Measurements from ENCODE around the gene ASAP2.

The ASAP2 gene

DNA sequence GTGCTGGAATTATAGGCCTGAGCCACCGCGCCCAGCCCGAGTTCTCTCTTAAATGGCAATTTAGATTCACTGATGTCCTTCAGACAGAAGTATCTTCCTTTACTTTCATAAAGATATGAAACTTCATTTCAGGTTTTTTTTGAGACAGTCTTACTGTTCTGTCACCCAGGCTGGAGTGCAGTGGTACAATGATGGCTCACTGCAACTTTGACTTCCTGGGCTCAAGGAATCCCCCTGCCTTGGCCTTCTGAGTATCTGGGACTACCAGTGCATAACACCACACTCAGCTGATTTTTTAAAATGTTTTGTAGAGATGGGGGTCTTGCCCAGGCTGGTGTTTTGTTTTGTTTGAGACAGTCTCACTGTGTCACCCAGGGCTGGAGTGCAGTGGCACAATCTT, 203.5 kb downstream of the ASAP2 start:
- DNase-seq = no peak

DNA sequence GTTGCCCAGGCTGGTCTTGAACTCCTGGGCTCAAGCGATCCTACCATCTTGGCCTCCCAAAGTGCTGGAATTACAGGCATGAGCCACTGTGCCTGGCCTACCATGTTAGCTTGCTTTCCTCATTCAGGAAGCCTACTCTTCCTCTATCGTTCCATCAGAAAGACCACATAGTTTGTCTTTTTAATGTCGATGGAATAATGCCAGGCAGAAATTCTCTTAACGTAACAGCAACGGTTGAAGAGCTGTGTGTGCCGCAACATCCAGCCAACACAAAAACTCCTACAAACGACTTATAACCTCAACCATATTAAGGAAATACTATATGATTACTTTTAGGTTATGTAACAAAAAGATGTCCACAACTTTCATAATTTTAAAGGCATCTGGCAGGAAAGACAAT, 206.2 kb downstream of the ASAP2 start:
- no peak for DNase-seq

GRCh38 chr2:9415516-9416169, 209.0 kb downstream of the ASAP2 start:
- no peak for DNase-seq

DNA sequence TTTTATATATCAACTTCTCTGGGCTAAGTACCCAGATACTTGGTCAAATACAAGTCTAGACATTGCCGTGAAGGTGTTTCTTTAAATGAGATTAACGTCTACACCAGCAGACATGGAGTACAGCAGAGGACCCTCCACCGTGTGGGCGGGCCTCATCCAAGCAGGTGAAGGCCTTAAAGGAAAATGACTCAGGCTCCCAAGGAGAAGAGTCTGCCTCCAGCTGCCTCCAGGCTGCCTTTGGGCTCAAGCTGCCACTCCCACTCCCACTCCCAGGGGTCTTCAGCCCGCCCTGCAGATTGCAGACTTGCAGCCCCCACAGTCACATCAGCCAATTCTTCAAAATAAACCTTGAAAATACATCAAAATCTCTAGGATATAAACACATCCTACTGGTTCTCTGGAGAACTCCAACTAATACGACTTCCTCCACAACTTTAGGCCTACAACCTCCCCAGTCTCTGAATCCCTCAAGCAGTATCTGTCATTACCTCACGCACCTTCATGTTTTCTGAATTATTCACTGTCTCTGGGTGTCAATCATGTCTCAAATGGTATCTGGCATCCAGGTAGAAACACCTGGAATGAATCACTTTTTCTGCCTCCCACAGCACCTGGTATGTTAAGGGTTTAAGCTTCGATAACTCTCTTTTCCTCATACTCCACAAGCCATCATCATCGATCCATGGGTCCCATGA, 209.8 kb downstream of the ASAP2 start:
- DNase-seq = no peak

- DNase-seq = no peak
Observed at GRCh38 chr2:9416962-9417316, 210.3 kb downstream of the ASAP2 start.

GRCh38 chr2:9417725-9418124, 211.1 kb downstream of the ASAP2 start:
- peak; percentile 56 for DNase-seq

DNA sequence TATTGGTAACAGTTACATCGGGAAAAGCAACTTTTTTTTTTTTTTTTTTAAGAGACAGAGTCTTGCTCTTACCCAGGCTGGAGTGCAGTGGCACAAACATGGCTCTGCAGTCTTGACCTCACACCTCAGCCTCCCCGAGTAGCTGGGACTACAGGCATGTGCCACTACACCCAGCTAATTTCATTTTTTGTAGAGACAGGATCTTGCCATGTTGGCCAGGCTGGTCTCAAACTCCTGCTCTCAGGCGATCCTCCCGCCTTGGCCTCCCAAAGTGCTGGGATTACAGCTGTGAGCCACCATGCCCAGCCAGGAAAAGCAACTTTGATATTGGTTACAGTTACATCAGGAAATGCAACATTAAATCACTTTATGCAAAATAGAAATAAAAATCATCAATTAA, 212.1 kb downstream of the ASAP2 start:
- no peak for DNase-seq

DNA sequence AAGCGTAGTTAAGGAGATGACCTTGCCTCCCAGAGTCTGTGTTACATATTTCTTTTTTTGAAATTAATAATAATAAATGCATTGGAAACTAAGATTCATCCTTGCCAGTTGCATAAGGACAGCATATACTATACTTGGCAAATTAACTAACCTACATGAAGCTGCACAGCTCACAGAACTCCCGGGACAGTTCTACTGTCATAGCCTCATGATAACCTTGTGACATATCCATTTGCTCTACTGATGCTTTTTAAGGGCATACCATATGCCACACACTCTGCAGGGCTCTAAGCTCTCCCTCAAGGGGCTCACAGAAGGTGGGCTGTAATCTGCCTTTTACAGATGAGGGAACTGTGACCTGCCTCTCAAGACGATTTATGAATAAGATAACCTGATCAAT, 212.9 kb downstream of the ASAP2 start:
- no peak for DNase-seq

- no peak for DNase-seq
Observed at GRCh38 chr2:9420495-9420894, 213.9 kb downstream of the ASAP2 start.

DNA sequence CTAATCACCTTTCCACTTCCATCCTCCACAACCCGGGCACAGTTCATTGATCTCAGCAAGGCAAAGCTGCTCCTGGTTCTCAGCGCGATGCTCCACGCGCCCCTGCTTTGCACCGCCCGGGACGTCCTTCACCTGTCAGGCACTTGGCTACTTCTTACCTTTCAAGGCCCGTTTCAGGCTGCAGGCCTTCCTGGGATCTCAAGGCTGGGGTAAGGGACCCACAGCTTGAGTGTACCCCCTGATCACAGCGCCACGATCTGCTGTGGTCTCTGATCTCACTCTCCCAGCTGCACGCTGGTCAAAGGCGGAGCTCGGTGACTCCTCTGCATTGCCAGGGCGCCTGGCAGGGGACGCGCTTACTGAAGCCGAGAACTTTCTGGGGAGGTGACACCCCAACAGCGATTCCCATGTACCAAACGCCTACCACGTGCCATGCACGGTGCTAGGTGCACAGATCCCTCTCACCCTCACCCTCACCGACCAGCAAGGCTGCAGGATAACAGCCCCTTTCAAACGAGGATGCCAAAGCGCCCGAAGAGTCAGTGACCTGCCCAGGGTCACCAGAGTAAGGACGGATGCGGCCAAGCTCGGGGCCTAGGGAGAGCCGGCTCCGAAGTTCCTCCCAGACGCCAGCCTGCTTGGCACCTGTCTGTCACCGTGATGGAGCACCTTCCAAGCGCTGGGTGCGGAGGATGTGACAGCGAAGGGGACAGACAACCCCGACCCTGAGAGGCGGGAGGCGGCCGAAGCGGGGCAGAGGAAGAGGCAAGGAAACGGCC, 215.9 kb downstream of the ASAP2 start:
- DNase-seq = no peak

DNA sequence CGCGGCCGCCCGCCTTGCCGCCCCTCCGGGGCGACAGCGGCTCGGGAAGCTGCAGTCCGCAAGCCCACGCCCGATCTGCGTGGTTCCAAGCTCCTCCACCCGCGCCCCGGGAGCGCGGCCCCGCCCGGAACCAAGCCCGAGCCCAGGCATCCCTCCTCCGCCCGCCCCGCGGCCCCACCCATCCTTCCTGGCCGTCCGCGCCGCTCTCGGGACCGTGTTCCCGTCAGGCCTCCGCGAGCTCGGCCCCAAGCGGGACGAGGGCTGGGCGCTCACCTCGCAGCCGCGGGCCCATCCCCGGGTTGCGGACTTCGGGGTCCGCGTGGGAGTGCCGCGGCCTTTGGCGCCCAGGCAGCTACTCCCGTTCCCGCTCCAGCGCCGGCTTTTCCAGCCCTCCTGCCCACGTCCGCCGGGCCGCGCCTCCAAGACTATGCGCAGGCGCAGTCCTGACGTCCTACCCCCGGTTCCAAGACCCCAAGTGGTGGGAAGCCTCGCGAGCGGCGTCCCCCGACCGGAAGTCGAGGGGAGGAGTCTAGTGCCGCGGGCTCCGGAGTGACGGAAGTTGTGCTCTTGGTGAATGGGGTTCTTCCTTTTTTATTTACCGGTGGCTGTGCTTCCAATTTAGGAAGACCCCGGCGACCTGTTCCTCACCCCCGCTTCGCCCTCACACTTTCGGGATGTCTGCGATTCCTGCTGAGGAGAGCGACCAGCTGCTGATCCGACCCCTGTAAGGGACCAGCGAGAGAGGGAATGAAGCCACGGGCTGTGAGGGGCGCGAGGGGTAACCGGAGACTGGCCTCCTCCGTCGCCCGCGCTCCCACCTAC, 216.7 kb downstream of the ASAP2 start, which contains the start of the genes CPSF3 and ITGB1BP1:
TSS of gene CPSF3 (plus strand) at position 555 of the 822 bp plus-strand sequence. CDS start at position 675, 120 bp downstream.
TSS of gene ITGB1BP1 (minus strand) at position 429 of the 822 bp plus-strand sequence. CDS start 4,831 bp downstream, outside the sequence.
- peak; percentile 97 for DNase-seq

DNA sequence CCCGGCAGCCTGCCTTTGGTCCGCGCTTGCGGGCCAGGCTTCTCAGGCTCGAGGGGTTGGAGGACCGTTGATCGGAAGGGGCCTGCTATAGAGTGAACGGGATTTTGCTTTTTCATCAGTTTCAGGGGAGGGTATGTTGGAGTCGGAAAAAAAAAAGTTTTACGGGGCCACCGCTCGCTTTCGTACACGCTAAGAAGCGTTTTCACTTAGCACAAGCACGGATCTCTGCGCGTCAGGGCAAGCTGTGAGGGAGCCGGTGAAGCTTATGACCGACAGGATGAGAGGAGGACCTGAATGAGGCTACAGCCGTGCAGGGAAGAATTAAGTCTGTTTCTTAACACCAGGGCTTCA, 217.3 kb downstream of the ASAP2 start:
- no peak for DNase-seq

DNA sequence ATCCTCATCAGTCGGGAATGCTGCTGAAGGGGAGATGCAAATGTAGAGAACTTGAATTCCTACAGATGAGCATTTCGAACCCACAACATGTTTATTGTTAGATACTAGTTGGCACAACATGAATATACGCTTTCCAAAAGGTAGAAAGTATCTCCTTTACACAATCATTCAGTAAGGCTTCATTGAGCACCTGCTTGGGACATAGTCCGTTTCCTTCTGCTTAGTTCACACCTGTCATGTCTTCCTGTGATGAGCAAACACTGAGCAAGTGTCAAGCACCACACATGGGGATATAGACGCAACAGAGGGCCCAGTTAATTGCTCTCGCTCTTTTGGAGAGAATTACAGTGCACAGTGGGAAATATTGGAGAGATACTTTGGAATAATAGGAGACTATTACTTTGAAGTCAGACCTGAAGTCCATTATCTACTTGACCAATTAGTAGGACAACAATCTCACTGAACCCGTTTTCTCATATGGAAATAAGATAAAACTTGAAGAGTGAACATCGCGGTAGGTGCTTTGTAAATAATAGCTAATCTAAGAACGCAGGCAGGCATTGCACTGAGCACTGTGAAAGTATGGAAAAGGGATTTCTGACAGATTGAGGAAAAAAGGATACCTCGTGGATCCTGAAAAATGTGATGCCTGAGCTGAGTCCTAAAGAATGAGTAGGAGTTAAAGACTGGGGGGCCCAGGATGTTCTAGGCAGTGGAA, 218.0 kb downstream of the ASAP2 start:
- no peak for DNase-seq

DNA sequence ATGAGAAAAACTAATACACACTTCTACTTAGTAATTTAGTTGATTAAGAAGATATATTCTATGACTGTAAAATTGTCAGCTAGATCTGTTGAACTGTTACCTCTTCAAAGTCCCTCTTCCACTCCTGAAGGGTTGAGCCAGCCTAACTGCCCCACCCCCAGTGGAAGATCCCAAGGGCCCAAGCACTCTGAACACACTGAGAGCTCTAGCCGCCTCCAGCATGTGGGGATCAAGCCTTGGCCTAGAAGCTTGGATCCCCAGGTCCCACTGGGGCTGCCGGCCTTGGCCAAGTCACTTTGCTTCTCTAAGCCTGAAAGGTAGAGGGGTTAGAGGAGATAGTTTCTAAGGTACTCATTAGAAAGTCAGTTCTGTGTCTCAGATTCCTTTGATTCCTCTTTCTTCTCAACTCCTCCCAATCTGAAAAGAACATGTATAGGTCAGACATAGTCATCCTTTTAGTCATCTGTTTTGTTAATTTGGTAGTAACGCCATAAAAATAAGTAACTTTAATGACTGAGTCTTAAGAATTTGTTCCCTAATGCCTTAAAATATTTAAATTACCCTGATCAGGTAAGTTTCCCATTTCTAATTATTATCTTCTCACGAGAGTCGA, 222.5 kb downstream of the ASAP2 start:
- DNase-seq = no peak

DNA sequence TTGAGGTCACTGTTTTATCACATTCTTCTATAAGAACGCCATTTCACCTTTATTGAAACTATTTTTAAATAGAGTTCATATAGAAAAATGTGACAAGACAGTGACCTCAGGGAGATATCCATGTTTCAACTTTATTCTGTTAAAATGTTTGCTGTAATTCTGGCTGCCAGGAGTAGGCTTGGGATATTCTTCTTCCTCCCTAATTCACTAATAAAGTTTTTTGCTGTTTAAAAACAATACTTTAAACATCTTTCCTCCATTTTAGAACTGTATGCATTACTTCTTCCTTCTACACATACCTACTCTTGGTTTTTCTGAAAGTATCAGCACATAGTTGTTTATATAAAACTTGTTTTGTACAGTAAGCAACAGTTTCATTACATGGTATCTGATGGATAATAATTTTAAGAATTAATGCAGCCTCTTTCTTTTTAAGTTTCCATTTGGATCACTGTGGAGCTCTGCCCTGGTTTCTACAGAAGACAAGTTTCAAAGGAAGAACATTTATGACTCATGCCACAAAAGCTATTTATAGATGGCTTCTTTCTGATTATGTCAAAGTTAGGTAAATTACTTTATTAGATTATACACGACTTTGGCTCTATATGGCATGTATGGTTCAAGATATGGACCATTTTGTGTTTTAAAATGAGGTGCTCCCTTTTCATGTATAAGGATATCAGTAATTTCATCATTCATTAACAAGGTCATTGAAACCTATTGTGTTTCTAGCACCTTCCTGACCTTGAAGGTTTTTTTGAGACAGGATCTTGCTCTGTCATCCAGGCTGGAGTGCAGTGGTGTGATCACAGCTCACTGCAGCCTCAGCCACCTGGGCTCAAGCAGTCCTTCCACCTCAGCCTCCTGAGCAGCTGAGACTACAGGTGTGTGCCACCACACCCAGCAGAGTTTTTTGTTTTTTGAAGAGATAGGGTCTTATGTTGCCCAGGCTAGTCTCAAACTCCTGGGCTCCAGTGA, 224.0 kb downstream of the ASAP2 start:
- DNase-seq = no peak

DNA sequence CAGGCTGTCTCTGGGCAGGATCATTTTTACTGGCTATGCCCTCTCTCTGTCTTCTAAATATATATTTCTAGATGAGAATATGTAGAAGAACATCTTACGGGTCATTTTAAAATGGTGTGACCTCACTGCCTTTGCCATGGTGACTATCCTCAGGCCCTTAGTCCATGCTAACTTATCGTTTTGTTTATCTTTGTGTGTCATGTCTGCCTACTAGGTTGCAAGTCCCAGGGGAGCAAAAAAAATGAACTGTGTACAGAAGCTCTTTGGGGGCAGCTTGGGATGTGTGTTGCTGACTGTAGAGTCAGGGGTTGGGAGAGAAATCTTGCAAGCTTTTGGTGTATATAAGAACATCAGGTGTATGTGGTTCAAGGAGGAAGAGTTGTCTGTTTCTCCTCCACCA, 227.9 kb downstream of the ASAP2 start:
- DNase-seq = no peak

DNA sequence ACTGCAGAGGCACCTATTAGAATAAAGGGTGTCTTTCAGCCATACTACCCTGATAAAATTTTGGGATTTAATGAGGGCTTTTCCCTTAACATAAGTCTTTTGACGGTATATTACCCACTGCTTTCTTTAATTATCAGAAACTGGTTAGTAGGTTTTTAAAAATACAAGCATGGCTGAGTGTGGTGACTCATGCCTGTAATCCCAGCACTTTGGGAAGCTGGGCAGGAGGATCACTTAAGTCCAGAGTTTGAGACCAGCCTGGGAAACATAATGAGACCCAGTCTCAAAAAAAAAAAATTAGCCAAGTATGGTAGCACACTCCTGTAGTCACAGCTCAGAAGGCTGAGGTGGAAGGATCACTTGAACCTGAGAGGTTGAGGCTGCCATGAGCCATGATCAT, 232.9 kb downstream of the ASAP2 start:
- no peak for DNase-seq

GRCh38 chr2:9440058-9440727, 233.6 kb downstream of the ASAP2 start:
- no peak for DNase-seq

DNA sequence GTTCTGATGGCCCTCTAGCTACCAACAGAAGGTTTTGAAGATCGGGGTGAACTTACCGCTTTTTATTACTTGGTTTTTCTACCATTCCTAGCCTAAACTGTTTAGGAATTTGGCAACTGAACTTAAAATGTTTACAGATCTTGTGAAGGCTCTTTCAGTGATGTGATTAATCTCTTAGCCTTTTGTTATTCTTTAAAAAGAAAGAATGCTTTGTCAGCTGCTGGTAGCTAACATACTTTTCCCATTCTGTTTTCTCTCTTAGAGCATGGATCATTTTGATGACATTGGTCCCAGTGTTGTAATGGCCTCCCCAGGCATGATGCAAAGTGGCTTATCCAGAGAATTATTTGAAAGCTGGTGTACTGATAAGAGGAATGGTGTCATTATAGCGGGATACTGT, 234.9 kb downstream of the ASAP2 start:
- no peak for DNase-seq

- DNase-seq = peak; percentile 23
Observed at GRCh38 chr2:9443526-9443925, 236.9 kb downstream of the ASAP2 start.

Data from DMS79 (cell line).